HEK293 (cell line): ENCODE data around the gene GLB1L.

Source experiments
- CTCF ChIP-seq: fragments of 450-650 bp; formaldehyde crosslinking; IDR thresholded peaks from 2 replicates; pipeline ENCODE4 v1.5.1; 2016; ENCODE audit warnings: missing biosample characterization, missing genetic modification characterization
- GLI2 ChIP-seq: fragments of 450-650 bp; formaldehyde crosslinking; IDR thresholded peaks from 2 replicates; pipeline ENCODE4; 2017; ENCODE audit warnings: missing biosample characterization, missing genetic modification characterization, low read depth, borderline replicate concordance
- GLIS1 ChIP-seq: fragments of 450-650 bp; formaldehyde crosslinking; IDR thresholded peaks from 2 replicates; pipeline ENCODE4 v1.5.1; 2016; ENCODE audit warnings: missing biosample characterization, missing genetic modification characterization
- KLF10 ChIP-seq: fragments of 450-650 bp; IDR thresholded peaks from 2 replicates; pipeline ENCODE4 v1.5.1; 2018; ENCODE audit warnings: missing biosample characterization, mild to moderate bottlenecking, missing genetic modification characterization
- KLF17 ChIP-seq: fragments of 450-650 bp; formaldehyde crosslinking; IDR thresholded peaks from 2 replicates; pipeline ENCODE4 v1.5.1; 2016; ENCODE audit warnings: missing biosample characterization, missing genetic modification characterization
- PRDM1 ChIP-seq: fragments of 450-650 bp; formaldehyde crosslinking; IDR thresholded peaks from 2 replicates; pipeline ENCODE4; 2016; ENCODE audit warnings: missing biosample characterization, missing genetic modification characterization
- PRDM10 ChIP-seq: fragments of 450-650 bp; formaldehyde crosslinking; IDR thresholded peaks from 2 replicates; pipeline ENCODE4 v1.5.1; 2016; ENCODE audit warnings: missing biosample characterization, missing genetic modification characterization
- SALL2 ChIP-seq: fragments of 450-650 bp; formaldehyde crosslinking; IDR thresholded peaks from 2 replicates; pipeline ENCODE4 v1.5.0; 2017; ENCODE audit warnings: missing biosample characterization, mild to moderate bottlenecking, missing genetic modification characterization, borderline replicate concordance
- SP3 ChIP-seq: fragments of 450-650 bp; formaldehyde crosslinking; IDR thresholded peaks from 2 replicates; pipeline ENCODE4 v1.5.1; 2016; ENCODE audit warnings: missing biosample characterization, missing genetic modification characterization
- WT1 ChIP-seq: fragments of 450-650 bp; formaldehyde crosslinking; IDR thresholded peaks from 2 replicates; pipeline ENCODE4 v1.5.1; 2016; ENCODE audit warnings: missing biosample characterization, missing genetic modification characterization
- ZFP3 ChIP-seq: fragments of 450-650 bp; formaldehyde crosslinking; IDR thresholded peaks from 2 replicates; pipeline ENCODE4 v1.5.1; 2016; ENCODE audit warnings: low read depth, missing biosample characterization, missing genetic modification characterization
- ZFP41 ChIP-seq: fragments of 450-650 bp; formaldehyde crosslinking; IDR thresholded peaks from 2 replicates; pipeline ENCODE4 v1.5.1; 2016; ENCODE audit warnings: missing biosample characterization, missing genetic modification characterization, borderline replicate concordance
- ZNF138 ChIP-seq: fragments of 450-650 bp; formaldehyde crosslinking; IDR thresholded peaks from 2 replicates; pipeline ENCODE4 v1.5.1; 2016; ENCODE audit warnings: missing biosample characterization, missing genetic modification characterization, borderline replicate concordance
- ZNF157 ChIP-seq: fragments of 450-650 bp; formaldehyde crosslinking; IDR thresholded peaks from 2 replicates; pipeline ENCODE4 v1.5.1; 2016; ENCODE audit warnings: missing biosample characterization, missing genetic modification characterization
- ZNF211 ChIP-seq: fragments of 450-650 bp; formaldehyde crosslinking; IDR thresholded peaks from 2 replicates; pipeline ENCODE4 v1.5.1; 2016; ENCODE audit warnings: low read depth, missing biosample characterization, missing genetic modification characterization
- ZNF214 ChIP-seq: fragments of 450-650 bp; formaldehyde crosslinking; IDR thresholded peaks from 2 replicates; pipeline ENCODE4 v1.5.1; 2017; ENCODE audit warnings: missing biosample characterization, mild to moderate bottlenecking, missing genetic modification characterization, borderline replicate concordance
- ZNF302 ChIP-seq: fragments of 450-650 bp; formaldehyde crosslinking; IDR thresholded peaks from 2 replicates; pipeline ENCODE4 v1.5.1; 2016; ENCODE audit warnings: missing biosample characterization, missing genetic modification characterization, low read depth
- ZNF362 ChIP-seq: fragments of 450-650 bp; formaldehyde crosslinking; IDR thresholded peaks from 2 replicates; pipeline ENCODE4 v1.5.1; 2016; ENCODE audit warnings: missing biosample characterization, missing genetic modification characterization
- ZNF366 ChIP-seq: fragments of 450-650 bp; formaldehyde crosslinking; conservative IDR thresholded peaks from 2 replicates; pipeline ENCODE4 v1.5.1; 2016; ENCODE audit warnings: missing biosample characterization, missing genetic modification characterization
- ZNF398 ChIP-seq: fragments of 450-650 bp; formaldehyde crosslinking; IDR thresholded peaks from 2 replicates; pipeline ENCODE4 v1.5.1; 2017; ENCODE audit warnings: missing biosample characterization, missing genetic modification characterization
- ZNF433 ChIP-seq: fragments of 450-650 bp; formaldehyde crosslinking; IDR thresholded peaks from 2 replicates; pipeline ENCODE4 v1.5.1; 2016; ENCODE audit warnings: missing biosample characterization, missing genetic modification characterization, low read depth
- ZNF521 ChIP-seq: fragments of 450-650 bp; formaldehyde crosslinking; IDR thresholded peaks from 2 replicates; pipeline ENCODE4 v1.5.1; 2017; ENCODE audit warnings: missing biosample characterization, mild to moderate bottlenecking, missing genetic modification characterization
- ZNF558 ChIP-seq: fragments of 450-650 bp; formaldehyde crosslinking; IDR thresholded peaks from 2 replicates; pipeline ENCODE4 v1.5.1; 2016; ENCODE audit warnings: missing biosample characterization, missing genetic modification characterization
- ZNF561 ChIP-seq: fragments of 450-650 bp; IDR thresholded peaks from 2 replicates; pipeline ENCODE4 v1.5.1; 2018; ENCODE audit warnings: missing biosample characterization, missing genetic modification characterization, borderline replicate concordance
- ZNF580 ChIP-seq: fragments of 450-650 bp; formaldehyde crosslinking; IDR thresholded peaks from 2 replicates; pipeline ENCODE4 v1.5.1; 2016; ENCODE audit warnings: missing biosample characterization, missing genetic modification characterization
- ZNF600 ChIP-seq: fragments of 450-650 bp; formaldehyde crosslinking; IDR thresholded peaks from 2 replicates; pipeline ENCODE4 v1.5.1; 2016; ENCODE audit warnings: missing biosample characterization, missing genetic modification characterization
- ZSCAN30 ChIP-seq: fragments of 450-650 bp; IDR thresholded peaks from 2 replicates; pipeline ENCODE4 v1.5.1; 2018; ENCODE audit warnings: missing biosample characterization, mild to moderate bottlenecking, missing genetic modification characterization, moderate library complexity

GLB1L gene

GRCh38 chr2:219294356-219295351 is 49.4 kb upstream of the GLB1L start (continued):
- 0 out of 2 replicates have a peak, but pooled peaks have one; percentile 36 for TF ChIP-seq PRDM10 (tag by site-specific recombination)
- peak; percentile 76; the same call in 1 of the 2 replicates for TF ChIP-seq ZNF600
- TF ChIP-seq ZNF157 (tag by site-specific recombination), result no peak
- no peak for TF ChIP-seq ZNF302 (tag by site-specific recombination)
- no peak for TF ChIP-seq ZNF211 (tag by site-specific recombination)
- no peak for TF ChIP-seq KLF17 (tag by site-specific recombination)
- TF ChIP-seq ZNF138 (tag by site-specific recombination), result no peak
- 0 out of 2 replicates have a peak, but pooled peaks have one; percentile 7 for TF ChIP-seq ZNF521 (tag by site-specific recombination)
- TF ChIP-seq PRDM1 (tag by site-specific recombination), result peak; percentile 97
- TF ChIP-seq ZNF433, result no peak
- TF ChIP-seq GLI2 (tag by site-specific recombination), result no peak
- no peak for TF ChIP-seq ZNF214 (tag by site-specific recombination)
- no peak; the same call in 1 of the 2 replicates for TF ChIP-seq WT1
- TF ChIP-seq KLF10, result peak; percentile 49; the same call in 1 of the 2 replicates
- peak; percentile 97; the same call in 1 of the 2 replicates for TF ChIP-seq ZNF561
- no peak for TF ChIP-seq GLIS1
- TF ChIP-seq ZNF558 (tag by site-specific recombination), result no peak
- peak; percentile 88 for TF ChIP-seq CTCF
- peak; percentile 98 for TF ChIP-seq ZNF366
- no peak for TF ChIP-seq ZNF362 (tag by site-specific recombination)
- peak; percentile 38 for TF ChIP-seq SP3 (tag by site-specific recombination)
- 0 out of 2 replicates have a peak, but pooled peaks have one; percentile 16 for TF ChIP-seq ZNF580
- no peak for TF ChIP-seq SALL2 (tag by site-specific recombination)
- no peak for TF ChIP-seq ZFP3 (tag by site-specific recombination)
- peak; percentile 53; the same call in 1 of the 2 replicates for TF ChIP-seq ZNF398 (tag by site-specific recombination)
- TF ChIP-seq ZSCAN30 (tag by site-specific recombination), result peak; percentile 99
- no peak for TF ChIP-seq ZFP41 (tag by site-specific recombination)
